ENCODE results near the gene IPO4.

Gene IPO4

GRCh38 chr14:24192933-24193332, 4.3 kb upstream of the IPO4 start:
- no peak for DNase-seq

DNA sequence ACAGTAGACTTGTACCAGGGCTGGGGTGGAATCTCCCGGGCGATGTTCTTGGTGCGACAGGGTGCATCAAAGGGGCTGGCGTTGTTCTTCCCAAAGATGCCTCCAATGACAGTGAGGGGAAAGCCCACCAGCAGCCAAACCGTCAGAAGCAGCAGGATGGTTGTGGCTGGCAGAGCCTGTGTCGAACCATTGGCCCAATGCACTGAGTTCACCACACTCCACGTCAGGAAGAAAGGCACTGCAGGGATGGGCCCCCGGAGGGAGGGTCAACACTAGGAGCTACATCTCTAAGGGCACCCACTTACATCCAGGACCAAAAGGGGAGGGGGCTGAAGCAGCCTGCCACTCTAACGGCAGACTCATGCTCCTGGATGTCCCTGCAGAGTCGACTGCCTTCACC, 1.8 kb upstream of the IPO4 start:
- no peak for DNase-seq

DNA sequence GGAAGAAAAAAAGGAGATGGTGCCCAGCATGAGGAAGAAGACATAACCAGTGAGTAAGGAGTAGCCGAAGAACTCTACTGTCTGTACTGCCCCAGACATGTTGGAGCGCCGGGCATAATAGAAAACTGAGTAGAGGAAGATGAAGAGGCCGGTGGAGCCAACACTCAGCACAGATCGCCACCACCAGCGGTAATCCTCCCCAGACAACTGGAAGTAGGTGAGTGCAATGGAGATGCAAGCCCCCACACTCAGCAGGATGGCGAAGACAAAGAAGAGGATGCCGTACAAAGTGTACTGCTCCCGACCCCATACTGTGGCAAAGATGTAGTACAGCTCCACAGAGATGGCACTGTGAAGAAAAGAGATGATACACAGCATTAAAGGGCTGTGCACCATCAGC, 844 bp upstream of the IPO4 start:
- DNase-seq, result no peak

- DNase-seq, result no peak
These were observed 401 bp upstream of the IPO4 start for GRCh38 chr14:24189059-24189375.

DNA sequence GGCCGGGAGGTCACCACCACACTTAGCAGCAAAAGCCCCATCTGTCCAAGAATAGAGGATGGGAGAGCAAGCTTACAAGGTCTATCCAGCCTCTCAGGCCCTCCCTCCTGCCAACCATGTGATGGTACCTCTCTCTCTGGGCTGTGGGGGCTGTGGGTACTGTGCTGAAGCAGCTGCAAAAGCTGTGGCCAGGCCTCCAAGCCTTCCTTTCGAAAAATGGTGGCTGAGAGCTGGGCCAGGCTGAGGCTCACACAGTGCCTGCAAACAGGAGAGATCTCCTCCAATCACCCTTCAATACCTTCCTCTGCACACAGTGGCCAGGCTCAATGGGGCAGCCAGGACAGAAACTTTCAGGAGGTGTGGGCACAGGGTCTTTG, 1.1 kb downstream of the IPO4 start:
- DNase-seq, result no peak

- DNase-seq, result no peak
These were observed 1.6 kb downstream of the IPO4 start for GRCh38 chr14:24186831-24187538.

- DNase-seq, result no peak
These were observed 2.9 kb downstream of the IPO4 start for GRCh38 chr14:24185741-24186140.

DNA sequence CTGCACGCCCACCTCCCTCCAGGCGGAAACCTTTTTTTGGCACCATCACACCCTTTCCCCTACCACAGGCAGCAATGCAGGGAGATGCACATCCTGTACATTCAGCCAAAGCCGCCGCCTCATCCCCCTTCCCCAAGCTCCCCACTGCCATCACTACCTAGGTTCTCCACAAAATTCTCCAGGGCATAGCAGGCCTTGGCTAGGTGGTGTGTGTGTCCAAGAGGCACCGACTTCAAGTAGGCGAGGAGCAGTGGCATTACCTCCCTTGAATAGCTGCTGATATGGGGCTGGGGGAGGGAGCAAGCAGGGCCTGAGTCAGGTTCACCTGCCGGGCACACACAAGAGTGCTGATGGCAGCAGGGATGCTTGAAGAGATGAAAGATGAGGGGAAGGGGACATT, 3.6 kb downstream of the IPO4 start:
- DNase-seq, result no peak

DNA sequence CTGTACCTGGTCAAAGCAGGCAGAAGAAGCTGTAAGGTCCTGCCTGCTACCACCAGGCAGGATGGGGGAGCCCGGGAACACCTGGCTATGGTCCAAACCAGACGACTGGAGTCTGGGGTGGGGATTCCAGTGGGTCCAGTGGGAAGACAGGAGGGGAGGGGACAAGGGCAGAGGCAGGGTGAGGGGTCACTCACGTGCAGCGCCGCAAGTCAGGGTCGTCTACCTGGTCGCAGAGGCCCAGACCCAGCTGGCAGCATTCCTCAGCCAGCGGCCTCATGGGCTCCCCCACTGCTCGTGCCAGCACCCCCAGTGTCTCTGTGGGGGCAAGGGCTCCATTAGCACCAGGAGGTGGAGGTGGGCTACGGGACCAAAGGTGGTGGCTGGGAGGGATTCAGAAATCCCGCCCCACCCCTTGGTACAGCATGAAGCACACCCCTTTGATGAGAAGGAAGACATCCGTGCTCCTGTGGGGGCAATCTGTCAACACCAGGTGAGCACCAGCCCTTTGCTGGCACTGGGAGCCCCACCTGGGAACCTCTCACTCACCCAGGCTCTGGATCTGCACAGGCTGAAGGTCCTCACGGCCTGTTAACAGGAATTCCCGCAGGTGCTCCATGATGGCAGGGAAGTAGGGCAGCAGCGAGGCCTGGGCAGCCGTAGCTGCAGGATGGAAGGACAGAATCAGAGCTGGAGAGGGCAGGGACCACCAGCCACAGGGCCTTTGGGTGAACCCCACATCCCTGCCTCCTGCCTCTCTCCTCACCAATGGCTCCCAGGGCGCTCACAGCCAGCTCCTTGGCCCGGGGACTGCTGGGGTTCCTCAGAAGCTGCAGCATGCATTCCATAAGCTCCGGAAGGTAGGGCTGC, 4.3 kb downstream of the IPO4 start:
- DNase-seq, result no peak

- no peak for DNase-seq
These were observed 5.6 kb downstream of the IPO4 start for GRCh38 chr14:24183014-24183481.

DNA sequence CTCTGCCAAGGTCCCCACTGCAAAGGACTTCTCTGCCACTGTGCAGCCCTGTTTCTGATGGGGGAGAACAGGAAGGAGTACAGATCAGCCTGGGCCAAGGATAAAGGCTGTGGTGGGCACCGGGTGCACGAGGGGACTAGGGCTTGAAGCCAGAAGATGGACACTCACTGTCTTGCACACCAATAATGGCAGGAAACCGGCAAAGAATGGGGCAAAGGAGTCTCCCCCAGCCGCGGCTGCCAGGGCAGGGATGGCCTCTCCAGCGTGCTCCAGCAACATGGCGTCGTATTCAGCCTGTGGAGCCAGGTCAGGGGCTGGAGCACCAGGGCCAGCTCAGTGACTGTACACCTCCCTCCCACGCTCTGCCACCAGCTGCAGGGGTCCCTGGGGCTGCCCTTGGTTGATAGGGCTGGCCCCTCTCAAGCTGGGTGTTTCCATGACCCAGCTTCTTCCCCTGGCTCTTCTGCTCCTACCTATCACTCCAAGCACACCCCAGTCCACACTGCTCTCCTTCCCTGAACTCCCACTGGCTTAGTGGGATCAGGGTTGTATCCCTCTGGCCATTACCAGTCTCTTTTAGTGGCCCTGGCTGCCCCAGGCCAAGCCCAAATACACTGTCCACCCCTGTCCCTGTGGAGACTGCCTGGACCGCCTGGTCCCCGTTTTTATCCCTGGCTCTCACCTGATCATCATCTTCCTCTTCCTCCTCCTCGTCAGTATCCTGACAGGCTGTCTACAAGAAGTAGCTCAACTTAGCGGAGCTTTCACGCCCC, 6.3 kb downstream of the IPO4 start:
- no peak for DNase-seq

DNA sequence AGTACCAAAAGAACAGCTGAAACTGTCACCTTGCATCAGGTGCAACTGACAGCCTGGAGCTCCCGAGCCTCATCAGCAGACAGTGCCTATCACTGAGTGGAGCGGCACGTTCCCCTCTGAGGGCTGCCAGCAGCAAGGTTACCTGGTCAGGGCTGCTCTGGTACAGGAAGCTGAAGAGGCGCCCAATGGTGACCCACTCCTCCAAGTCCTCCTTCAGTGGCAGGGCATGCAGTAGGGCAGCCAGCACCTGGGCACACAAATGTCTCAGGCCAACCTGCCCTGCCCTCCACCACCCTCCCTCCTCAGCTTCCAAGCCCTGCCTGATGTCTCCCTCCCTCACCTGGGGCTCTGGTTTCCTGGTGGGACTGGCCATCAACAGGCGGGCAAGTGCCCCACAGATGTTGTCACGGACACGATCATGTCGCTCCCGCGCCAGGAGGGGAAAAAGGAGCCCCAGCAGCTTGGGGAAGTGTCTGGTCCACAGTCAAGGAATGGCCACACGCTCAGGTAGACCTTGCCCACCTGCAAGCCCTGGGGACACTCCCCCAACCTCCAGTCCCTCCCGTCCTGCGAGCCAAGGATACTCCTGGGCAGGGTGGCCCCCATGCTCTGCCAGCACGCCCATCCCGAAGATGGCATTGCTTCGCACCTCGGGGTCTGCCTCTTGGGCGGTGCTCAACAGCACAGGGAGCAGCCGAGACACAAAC, 7.1 kb downstream of the IPO4 start:
- no peak for DNase-seq

- DNase-seq, result no peak
These were observed 8.4 kb downstream of the IPO4 start for GRCh38 chr14:24179961-24180796.

DNA sequence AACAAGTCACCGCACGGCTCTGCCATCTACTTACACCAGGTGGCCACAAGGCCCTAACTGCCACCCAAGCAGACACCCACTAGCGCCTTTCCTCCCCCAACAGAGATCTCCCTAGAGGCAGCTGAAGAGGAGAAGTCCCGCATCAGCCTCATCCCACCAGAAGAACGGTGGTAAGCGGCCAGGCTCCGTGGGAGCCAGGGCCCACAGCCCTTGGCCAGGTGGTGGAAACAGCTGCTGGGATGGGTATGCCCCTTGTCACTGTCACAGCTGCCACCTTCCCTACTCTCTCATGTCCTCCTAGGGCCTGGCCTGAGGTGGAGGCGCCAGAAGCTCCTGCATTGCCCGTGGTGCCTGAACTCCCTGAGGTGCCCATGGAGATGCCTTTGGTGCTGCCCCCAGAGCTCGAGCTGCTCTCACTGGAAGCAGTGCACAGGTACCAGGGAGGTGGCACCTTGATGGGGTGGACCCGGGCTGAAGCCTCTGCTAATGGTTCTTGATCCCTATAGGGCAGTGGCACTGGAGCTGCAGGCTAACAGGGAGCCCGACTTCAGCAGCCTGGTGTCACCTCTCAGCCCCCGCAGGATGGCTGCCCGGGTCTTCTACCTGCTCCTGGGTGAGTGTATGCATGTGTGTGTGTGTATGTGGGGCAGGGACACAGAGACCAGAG, 9.2 kb downstream of the IPO4 start:
- DNase-seq, result no peak

DNA sequence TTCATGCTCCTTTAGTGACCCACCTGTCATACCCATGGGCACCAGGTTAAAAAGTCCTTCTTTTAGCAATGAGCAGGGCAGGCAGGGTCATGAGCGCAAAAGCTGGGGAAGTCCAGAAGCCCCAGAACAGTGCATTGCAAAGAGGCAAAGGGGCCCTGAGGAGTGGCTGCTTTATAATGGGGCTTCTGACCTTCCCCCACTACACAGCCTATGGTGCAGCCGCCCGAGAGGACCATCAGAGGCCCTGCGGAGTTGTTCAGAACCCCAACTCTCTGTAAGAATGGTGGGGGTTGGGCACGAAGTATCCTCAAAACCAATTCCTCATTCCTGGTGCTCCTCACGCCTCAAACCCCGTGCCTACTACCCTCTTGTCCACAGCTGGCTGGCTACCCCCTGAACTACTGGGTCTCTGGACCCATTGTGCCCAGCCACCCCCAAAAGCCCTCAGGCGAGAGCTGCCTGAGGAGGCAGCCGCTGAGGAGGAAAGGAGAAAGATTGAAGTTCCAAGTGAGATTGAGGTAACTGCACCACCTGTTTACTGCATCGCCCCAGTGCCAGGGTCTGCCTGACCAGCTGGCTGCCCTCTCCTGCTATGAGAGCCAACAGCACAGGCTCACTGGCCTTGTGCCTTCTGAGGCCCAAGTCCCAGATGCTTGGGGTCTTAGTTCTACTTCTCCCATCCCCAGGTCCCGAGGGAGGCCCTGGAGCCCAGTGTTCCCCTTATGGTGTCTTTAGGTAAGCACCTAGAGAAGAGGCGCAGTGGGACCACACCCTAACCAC, 10.0 kb downstream of the IPO4 start:
- DNase-seq, result no peak

- no peak for DNase-seq
These were observed 10.7 kb downstream of the IPO4 start for GRCh38 chr14:24177891-24178290.

- DNase-seq, result no peak
These were observed 11.4 kb downstream of the IPO4 start for GRCh38 chr14:24177041-24177825.

- DNase-seq, result no peak
These were observed 12.0 kb downstream of the IPO4 start for GRCh38 chr14:24176599-24176998.

GRCh38 chr14:24172871-24173281, 15.7 kb downstream of the IPO4 start:
- DNase-seq, result no peak
